PFSK-1 (cell line): ENCODE results near the gene KIRREL3.

Source experiments
- REST ChIP-seq, 2 experiments: IDR thresholded peaks; 2 replicates each; pipeline versions ENCODE4 v1.6.1 to v1.8.0; 2011 to 2012; ENCODE audit warnings: low read depth in 2 of 2, low read length in 2 of 2, control low read depth in 1 of 2, inconsistent platforms in 1 of 2, mild to moderate bottlenecking in 1 of 2, moderate library complexity in 1 of 2; ENCODE audit not compliant: insufficient read depth in 1 of 2
- TAF1 ChIP-seq: IDR thresholded peaks from 2 replicates; pipeline ENCODE4 v1.6.1; 2012; ENCODE audit warnings: low read length, control low read depth, borderline replicate concordance; ENCODE audit not compliant: insufficient read depth

GRCh38 chr11:126602349-126602940, 398.1 kb downstream of the KIRREL3 start:
- no peak for TF ChIP-seq TAF1
- no peak for TF ChIP-seq REST (IDR thresholded peaks at IDR 0.05; ENCODE audit: insufficient read depth in 1 of 2, low read depth in 2 of 2, low read length in 2 of 2)
